HCT116 (cell line): ENCODE measurements around the gene MICAL3. TPM values are rescaled to one million over a fixed set of nuclear protein-coding genes. Genes with fewer than 3 reads are reported as not detected.

Source experiments
- ATAC-seq: fragments of 200-7000 bp; cut with Tn5 transposase; 2 replicates; pipeline ENCODE4 v1.9.1; 2020; ENCODE audit warnings: mild to moderate bottlenecking, moderate library complexity
- BruUV-seq: library from RNA; stranded (reverse); fragments of 400-500 nt; replicated peaks from 2 replicates; lab custom pipeline; 2021; lab: Mats Ljungman, UMichigan
- CTCF ChIA-PET: fragments of 300-600 bp; sonication (Branson Sonifier 250); formaldehyde crosslinking; loops from one replicate; lab custom pipeline; 2021; ENCODE audit warnings: antibody characterized with exemption; lab: Charles Lee
- POLR2A ChIA-PET: fragments of 300-600, 350-600 bp; sonication (Branson Sonifier 250); formaldehyde crosslinking; loops from one replicate; lab custom pipeline; 2021; ENCODE audit warnings: antibody characterized with exemption; lab: Charles Lee
- RAD21 ChIA-PET, 2 experiments: fragments of 300-600 bp; sonication (Branson Sonifier 250); formaldehyde crosslinking; loops; one replicate each; lab custom pipeline; 2023; ENCODE audit warnings: low total read pairs in 2 of 2; ENCODE audit not compliant: uncharacterized antibody in 2 of 2, unreplicated experiment in 2 of 2, low non-redundant PET in 1 of 2; lab: Charles Lee
- DNase-seq: peaks from one replicate; pipeline ENCODE4 v3.0.0-alpha.2; 2010; ENCODE audit warnings: low read depth, low spot score
- H2AFZ ChIP-seq: fragments of 200-600 bp; shearing (Covaris generic), sonication (generic); 2 replicates; pipeline ENCODE4 v1.6.1; 2017; ENCODE audit warnings: low read depth, mixed run types, mixed read lengths, antibody characterized with exemption, low read length; ENCODE audit not compliant: poor library complexity, severe bottlenecking
- H3K27ac ChIP-seq: 2 replicates; pipeline ENCODE4 v1.5.1; 2012; ENCODE audit warnings: low read depth, low read length
- H3K27me3 ChIP-seq: fragments of 200-600 bp; sonication (generic); 2 replicates; pipeline ENCODE4 v1.6.1; 2016; ENCODE audit warnings: mixed run types, low read length, mixed read lengths; ENCODE audit not compliant: insufficient read depth
- H3K36me3 ChIP-seq, 2 experiments: fragments of 200-500 bp in 1 of 2; fragments of 200-600 bp in 1 of 2; sonication (Bioruptor generic) in 1 of 2; sonication (generic) in 1 of 2; 2 replicates each; pipeline versions ENCODE4 v1.5.1 to v1.6.1; 2014 to 2016; ENCODE audit warnings: low read length in 2 of 2, inconsistent platforms in 1 of 2, mixed read lengths in 1 of 2, mixed run types in 1 of 2; ENCODE audit not compliant: insufficient read depth in 2 of 2, control insufficient read depth in 1 of 2
- H3K4me1 ChIP-seq, 2 experiments: fragments of 200-600 bp in 1 of 2; sonication (generic) in 1 of 2; 2 replicates each; pipeline versions ENCODE4 v1.5.1 to v1.6.1; 2012 to 2017; ENCODE audit warnings: low read length in 2 of 2, inconsistent platforms in 1 of 2, mild to moderate bottlenecking in 1 of 2, mixed read lengths in 1 of 2, mixed run types in 1 of 2, moderate library complexity in 1 of 2; ENCODE audit not compliant: insufficient read depth in 2 of 2, control insufficient read depth in 1 of 2
- H3K4me2 ChIP-seq: fragments of 200-600 bp; sonication (generic); 2 replicates; pipeline ENCODE4 v1.6.1; 2017; ENCODE audit warnings: mixed run types, low read length, mixed read lengths
- H3K4me3 ChIP-seq, 2 experiments: fragments of 200-600 bp in 1 of 2; sonication (generic) in 1 of 2; replicated peaks in 1 of 2; 2 replicates each; pipeline ENCODE4 v1.5.1; 2011 to 2016; ENCODE audit warnings: low read length in 2 of 2, control low read depth in 1 of 2, low read depth in 1 of 2, mild to moderate bottlenecking in 1 of 2, mixed read lengths in 1 of 2, mixed run types in 1 of 2
- H3K79me2 ChIP-seq: fragments of 200-600 bp; sonication (generic); 2 replicates; pipeline ENCODE4 v1.6.1; 2017; ENCODE audit warnings: mild to moderate bottlenecking, mixed run types, low read length, moderate library complexity, mixed read lengths; ENCODE audit not compliant: insufficient read depth
- H3K9ac ChIP-seq: fragments of 200-600 bp; sonication (generic); 2 replicates; pipeline ENCODE4 v1.6.1; 2016; ENCODE audit warnings: low read length, mixed read lengths
- H3K9me2 ChIP-seq: fragments of 200-600 bp; sonication (generic), shearing (Covaris generic); 2 replicates; pipeline ENCODE4 v1.6.1; 2017; ENCODE audit warnings: mixed run types, mild to moderate bottlenecking, moderate library complexity; ENCODE audit not compliant: insufficient read depth
- H3K9me3 ChIP-seq, 2 experiments: fragments of 200-500 bp in 1 of 2; fragments of 200-600 bp in 1 of 2; sonication (Bioruptor generic) in 1 of 2; sonication (generic) in 1 of 2; 2 replicates each; pipeline ENCODE4 v1.6.1; 2014 to 2017; ENCODE audit warnings: low read length in 2 of 2, mixed read lengths in 2 of 2, inconsistent platforms in 1 of 2, low read depth in 1 of 2, mild to moderate bottlenecking in 1 of 2, mixed run types in 1 of 2, moderate library complexity in 1 of 2; ENCODE audit not compliant: control insufficient read depth in 1 of 2, insufficient read depth in 1 of 2
- H4K20me1 ChIP-seq: fragments of 200-600 bp; sonication (generic), shearing (Covaris generic); 2 replicates; pipeline ENCODE4 v1.6.1; 2017; ENCODE audit warnings: mixed run types, mild to moderate bottlenecking, moderate library complexity; ENCODE audit not compliant: insufficient read depth
- CBX3 ChIP-seq: IDR thresholded peaks from 2 replicates; pipeline ENCODE4 v1.6.1; 2012; ENCODE audit warnings: low read depth
- CEBPB ChIP-seq: IDR thresholded peaks from 2 replicates; pipeline ENCODE4 v1.6.1; 2012; ENCODE audit warnings: low read depth
- EGR1 ChIP-seq: IDR thresholded peaks from 2 replicates; pipeline ENCODE4 v1.6.1; 2012; ENCODE audit warnings: low read depth
- EZH2phosphoT487 ChIP-seq: fragments of 200-600 bp; IDR thresholded peaks from 2 replicates; pipeline ENCODE4 v1.6.1; 2018; ENCODE audit warnings: antibody characterized with exemption, borderline replicate concordance
- JUND ChIP-seq: IDR thresholded peaks from 2 replicates; pipeline ENCODE4 v1.6.1; 2012
- MAX ChIP-seq: IDR thresholded peaks from 2 replicates; pipeline ENCODE4 v1.6.1; 2012
- POLR2A ChIP-seq: IDR thresholded peaks from 2 replicates; pipeline ENCODE4 v1.7.0; 2011; ENCODE audit warnings: borderline replicate concordance; ENCODE audit not compliant: insufficient read depth, insufficient read length; ENCODE audit errors: extremely low read depth
- POLR2AphosphoS5 ChIP-seq: IDR thresholded peaks from 2 replicates; pipeline ENCODE4 v1.6.1; 2011; ENCODE audit warnings: mild to moderate bottlenecking, low read depth, low read length, moderate library complexity
- RAD21 ChIP-seq: IDR thresholded peaks from 2 replicates; pipeline ENCODE4 v1.6.1; 2012; ENCODE audit warnings: low read depth, mild to moderate bottlenecking
- REST ChIP-seq: IDR thresholded peaks from 2 replicates; pipeline ENCODE4 v1.6.1; 2012; ENCODE audit warnings: low read depth
- SP1 ChIP-seq: IDR thresholded peaks from 2 replicates; pipeline ENCODE4 v1.6.1; 2012; ENCODE audit warnings: low read depth
- SRF ChIP-seq: IDR thresholded peaks from 2 replicates; pipeline ENCODE4 v1.6.1; 2012; ENCODE audit warnings: low read depth
- ZBTB33 ChIP-seq: IDR thresholded peaks from 2 replicates; pipeline ENCODE4 v1.6.1; 2011; ENCODE audit warnings: mild to moderate bottlenecking, low read length, moderate library complexity; ENCODE audit not compliant: insufficient replicate concordance; ENCODE audit errors: extremely low read depth
- ZFX ChIP-seq: fragments of 450-650 bp; IDR thresholded peaks from 2 replicates; pipeline ENCODE4 v1.6.1; 2017
- intact Hi-C: fragments of 100-400 bp; cut with micrococcal nuclease; formaldehyde crosslinking; loops from 2 replicates; pipeline ENCODE4 v1.10.0; 2022
- total RNA-seq: library from RNA; stranded (reverse); gene quantifications from one replicate; pipeline ENCODE4 v1.2.1, GENCODE V29; 2021; ENCODE audit not compliant: unreplicated experiment

Gene MICAL3
- total RNA-seq, 1 experiment from 2014 or later = 30.8 TPM

- H3K27ac ChIP-seq = no peak overlapping the region
- H3K4me1 ChIP-seq = no peaks in the 10 kb centered on the region
- H3K9me3 ChIP-seq = no peaks in the 10 kb centered on the region
- TF ChIP-seq SP1 (no peak), RAD21 (no peak), CEBPB (no peak), POLR2A (no peak), JUND (no peak), ZBTB33 (no peak), CBX3 (no peak), EZH2phosphoT487 (no peak), POLR2AphosphoS5 (no peak), ZFX (no peak)
- H3K9ac ChIP-seq = no peak overlapping the region
- H3K79me2 ChIP-seq = no peaks in the 10 kb centered on the region
- no peak overlapping the region for H2AFZ ChIP-seq
- ATAC-seq = no peak
- BruUV-seq = no TSS peak
- intact Hi-C loops = no loop called here
- ChIA-PET POLR2A (no interaction called here), RAD21 (no interaction called here), CTCF (no interaction called here)
- no peaks in the 10 kb centered on the region for H3K9me2 ChIP-seq
- peaks cover 8 to 12% of the 10 kb centered on the region in 2 experiments; a peak in 3 of 4 replicates for H3K36me3 ChIP-seq
- no peaks in the 10 kb centered on the region for H3K27me3 ChIP-seq
- no peak overlapping the region for H3K4me2 ChIP-seq
- DNase-seq = no peak
- no peaks in the 10 kb centered on the region for H4K20me1 ChIP-seq
- H3K4me3 ChIP-seq = no peak overlapping the region
Observed at GRCh38 chr22:17823226-17823625, 201.1 kb downstream of the MICAL3 start.

GRCh38 chr22:17822087-17822486 is 202.3 kb downstream of the MICAL3 start:
- ChIA-PET CTCF (interaction anchor here (1.7 kb wide), 1 partner anchor 254 kb away, joined by 5 read pairs; no protein-coding TSS in a partner anchor), POLR2A (no interaction called here), RAD21 (no interaction called here)
- ATAC-seq (no peak), DNase-seq (no peak)
- Histone ChIP-seq H3K79me2 (no peaks in the 10 kb centered on the region), H4K20me1 (no peaks in the 10 kb centered on the region), H3K27me3 (no peaks in the 10 kb centered on the region), H3K36me3 (peaks cover 3 to 8% of the 10 kb centered on the region in 2 experiments; a peak in 2 of 4 replicates), H3K9me3 (no peaks in the 10 kb centered on the region), H3K4me1 (no peaks in the 10 kb centered on the region), H3K9ac (no peak overlapping the region), H3K9me2 (no peaks in the 10 kb centered on the region), H3K4me2 (no peak overlapping the region), H3K4me3 (no peak overlapping the region), H2AFZ (no peak overlapping the region), H3K27ac (no peak overlapping the region)
- BruUV-seq = no TSS peak
- intact Hi-C loops = no loop called here
- TF ChIP-seq MAX (no peak), SRF (no peak), REST (no peak), ZBTB33 (no peak), CBX3 (no peak), POLR2AphosphoS5 (no peak), SP1 (no peak), EGR1 (no peak), ZFX (no peak)
